ENCODE results near the gene UBIAD1. TPM values are rescaled to one million over a fixed set of nuclear protein-coding genes. Genes with fewer than 3 reads are reported as not detected.
"Not testable (repeated sequence)": the region's sequence is repeated elsewhere in the genome, so short reads cannot be mapped to it uniquely, and the experiment has no call there.

Gene UBIAD1
- total RNA-seq, 1 donor from 2014 or later, result 13.9 TPM

- DNase-seq (ENCODE audit: low read depth in 2 of 2), result no peak
Measured at GRCh38 chr1:11279152-11279551, 6.2 kb downstream of the UBIAD1 start.

DNA sequence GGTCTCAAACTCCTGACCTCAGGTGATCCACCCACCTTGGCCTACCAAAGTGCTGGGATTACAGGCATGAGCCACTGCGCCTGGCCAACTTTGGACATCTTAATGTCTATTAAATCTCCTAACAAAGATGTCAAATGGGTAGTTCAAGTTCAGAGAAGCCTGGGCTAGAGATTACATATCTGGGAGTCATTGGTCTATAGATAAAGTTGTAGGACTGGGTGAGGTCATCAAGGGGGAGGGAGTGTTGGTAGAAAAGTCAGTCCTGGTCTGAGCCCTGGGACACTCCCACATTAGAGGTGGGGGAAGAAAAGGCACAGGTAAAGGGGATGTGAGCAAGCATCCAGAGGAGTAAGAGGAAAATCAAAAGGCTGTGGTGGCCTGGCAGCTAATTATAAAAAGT is 6.6 kb downstream of the UBIAD1 start:
- no peak for DNase-seq (ENCODE audit: low read depth in 2 of 2)

DNA sequence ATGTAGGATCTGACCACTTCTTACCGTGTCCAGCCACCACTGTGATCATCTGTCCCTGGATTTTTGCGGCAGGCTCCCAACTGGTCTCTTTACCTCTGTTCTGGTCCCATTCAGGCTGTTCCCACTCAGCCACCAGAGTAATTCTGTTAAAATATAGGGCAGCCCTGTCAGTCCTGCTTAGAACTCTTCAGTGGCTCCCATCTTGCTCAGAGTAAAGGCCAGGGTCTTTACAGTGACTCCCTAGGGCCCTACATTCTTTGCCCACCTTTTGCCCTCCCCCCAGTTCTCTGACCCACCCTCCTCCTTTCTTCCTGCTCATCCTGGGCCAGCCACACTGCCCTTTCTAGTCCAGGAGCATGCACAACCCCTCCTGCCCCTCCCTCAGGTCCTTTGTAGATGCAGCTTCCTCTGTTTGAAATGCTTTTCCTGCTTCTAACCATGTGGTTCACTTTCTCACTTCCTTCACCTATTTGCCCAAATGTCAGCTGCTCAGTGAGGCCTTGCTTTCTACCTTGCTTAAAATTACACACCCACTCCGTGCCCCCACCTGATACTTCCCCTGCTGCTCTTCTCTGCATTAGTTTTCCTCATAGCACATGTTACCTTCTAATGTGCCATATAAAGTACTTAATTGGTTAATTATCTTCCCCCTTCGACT is 7.8 kb downstream of the UBIAD1 start:
- peak; percentile 19 to 27 for DNase-seq (ENCODE audit: low read depth in 2 of 2)

DNA sequence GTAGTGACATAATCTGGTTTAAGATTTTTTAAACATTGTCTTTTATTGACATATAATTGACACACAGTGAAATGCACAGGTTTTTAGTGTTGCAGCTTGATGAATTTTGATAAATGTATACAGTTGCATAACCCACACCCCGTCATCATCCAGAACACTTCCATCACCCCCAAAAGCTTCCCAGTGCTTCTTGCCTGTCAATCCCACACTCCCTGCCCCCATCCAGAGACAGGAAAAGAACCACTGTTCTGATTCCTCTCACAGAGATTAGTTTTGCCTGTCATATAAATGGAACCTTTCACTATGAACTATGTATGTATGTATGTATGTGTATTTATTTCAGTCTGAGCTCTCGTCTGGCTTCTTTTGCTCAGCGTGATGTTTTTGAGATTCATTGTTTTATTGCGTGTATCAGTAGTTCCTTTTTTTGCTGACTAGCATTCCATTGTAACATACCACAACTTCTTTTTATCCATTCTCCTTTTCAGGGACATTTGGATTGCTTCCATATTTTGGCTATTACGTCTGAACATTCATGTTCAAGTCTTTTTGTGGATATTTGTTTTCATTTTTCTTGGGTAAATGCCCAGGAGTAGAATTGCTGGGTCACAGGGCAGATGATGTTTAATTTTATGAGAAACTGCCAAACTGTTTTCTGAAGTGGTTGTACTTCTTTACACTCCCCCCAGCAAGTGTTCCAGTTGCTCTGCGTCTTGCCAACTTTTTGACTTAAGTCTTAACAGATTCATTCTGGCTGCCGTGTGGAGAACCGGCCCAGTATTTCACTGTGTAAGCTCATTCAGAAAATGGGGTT is 8.7 kb downstream of the UBIAD1 start:
- DNase-seq (ENCODE audit: low read depth in 2 of 2), result peak; percentile 70 to 89

DNA sequence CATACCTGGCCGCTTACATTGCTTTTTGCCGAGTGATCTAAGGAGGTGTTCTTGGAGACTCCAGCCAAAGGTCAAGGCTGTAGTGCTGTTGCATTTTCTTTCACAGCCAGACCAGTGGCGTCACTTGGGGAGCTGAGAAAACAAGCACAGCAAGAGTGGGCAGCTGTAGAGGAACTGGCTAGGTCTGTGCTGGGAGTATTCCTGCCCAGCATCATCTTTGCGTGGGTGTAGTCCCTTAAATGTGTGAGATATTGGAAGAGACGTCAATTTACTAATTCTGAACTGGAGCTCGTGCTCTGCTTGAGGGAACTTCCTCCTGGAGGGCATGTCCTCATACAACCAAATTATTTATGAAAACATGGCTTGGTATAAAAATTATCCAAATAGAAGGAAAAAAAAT is 10.2 kb downstream of the UBIAD1 start:
- no peak for DNase-seq (ENCODE audit: low read depth in 2 of 2)

GRCh38 chr1:11284784-11285183 is 11.8 kb downstream of the UBIAD1 start:
- DNase-seq (ENCODE audit: low read depth in 2 of 2), result no peak

DNA sequence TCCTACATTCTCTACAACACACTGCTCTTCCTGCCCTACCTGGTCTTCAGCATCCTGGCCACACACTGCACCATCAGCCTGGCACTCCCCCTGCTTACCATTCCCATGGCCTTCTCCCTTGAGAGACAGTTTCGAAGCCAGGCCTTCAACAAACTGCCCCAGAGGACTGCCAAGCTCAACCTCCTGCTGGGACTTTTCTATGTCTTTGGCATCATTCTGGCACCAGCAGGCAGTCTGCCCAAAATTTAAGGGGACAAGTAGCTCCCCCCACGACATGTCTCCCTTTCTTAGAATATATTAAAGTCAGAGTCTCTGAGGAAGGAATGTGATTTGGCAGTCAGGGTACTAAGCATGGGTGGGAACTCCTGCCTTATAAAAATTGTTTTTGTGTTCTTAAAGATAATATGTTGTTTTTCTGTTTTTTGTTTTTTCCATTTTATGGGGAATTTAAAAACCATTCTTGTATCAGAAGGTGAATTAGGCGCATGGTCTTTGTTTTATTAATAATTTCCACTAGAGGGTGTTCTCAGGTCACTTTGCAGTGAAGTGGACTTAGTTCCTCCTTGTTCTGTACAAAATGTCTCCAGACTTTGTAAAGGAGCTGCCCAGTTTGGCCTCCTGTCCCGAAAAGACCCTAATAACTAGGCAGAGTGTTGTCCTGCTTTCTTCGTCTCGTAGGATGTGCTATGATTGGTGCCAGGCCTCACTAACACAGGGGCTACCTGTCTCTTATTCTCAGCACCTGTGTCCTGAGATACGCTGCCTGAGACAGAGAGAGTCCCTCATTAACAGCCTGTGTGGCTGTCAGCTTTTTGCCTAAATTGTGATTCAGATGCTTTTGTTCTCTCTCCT is 13.1 kb downstream of the UBIAD1 start:
- peak in 1 of 2 donors; percentile 25 for DNase-seq (ENCODE audit: low read depth in 2 of 2)

GRCh38 chr1:11286735-11287410 is 13.9 kb downstream of the UBIAD1 start:
- DNase-seq (ENCODE audit: low read depth in 2 of 2), result no peak

GRCh38 chr1:11289064-11289463 is 16.1 kb downstream of the UBIAD1 start:
- DNase-seq (ENCODE audit: low read depth in 2 of 2), result no peak

- DNase-seq (ENCODE audit: low read depth in 2 of 2), result no peak
Measured at GRCh38 chr1:11291049-11291448, 18.1 kb downstream of the UBIAD1 start.

DNA sequence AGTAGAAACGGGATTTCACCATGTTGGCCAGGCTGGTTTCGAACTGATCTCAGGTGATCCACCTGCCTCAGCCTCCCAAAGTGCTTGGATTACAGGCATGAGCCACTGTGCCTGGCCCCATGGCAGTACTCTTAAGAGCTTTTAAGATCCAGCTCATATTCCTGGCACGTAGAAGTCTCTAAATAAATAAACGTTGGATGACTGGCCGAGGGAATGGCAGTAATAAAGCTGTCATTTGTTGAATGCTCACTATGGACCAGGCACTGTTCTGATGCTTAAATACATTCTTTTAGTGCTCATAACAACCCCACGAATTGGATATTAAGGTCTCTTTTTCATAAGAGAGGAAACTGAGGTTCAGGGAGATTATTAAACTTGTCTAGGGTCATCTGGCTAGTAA is 20.9 kb downstream of the UBIAD1 start:
- DNase-seq (ENCODE audit: low read depth in 2 of 2), result no peak

DNA sequence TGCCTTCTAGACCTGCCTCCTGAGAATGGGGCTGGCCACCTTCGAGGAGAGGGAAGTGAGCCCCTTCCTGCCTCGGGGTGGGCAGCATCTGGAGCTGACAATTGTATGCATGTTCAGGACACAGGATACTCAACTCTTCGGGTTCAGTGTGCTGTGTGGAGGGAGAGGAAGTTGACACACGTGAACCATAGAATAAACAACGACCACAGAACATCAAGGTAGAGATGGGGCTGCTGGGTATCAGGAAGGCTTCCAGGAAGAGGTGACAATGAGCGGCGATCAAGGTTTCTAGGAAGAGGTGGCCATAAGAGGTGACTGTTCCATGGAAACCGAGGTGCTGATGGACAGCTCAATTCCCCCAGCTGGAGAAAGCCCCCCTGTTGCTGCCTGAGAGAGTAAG is 22.0 kb downstream of the UBIAD1 start:
- DNase-seq (ENCODE audit: low read depth in 2 of 2), result no peak

- DNase-seq (ENCODE audit: low read depth in 2 of 2), result no peak
Measured at GRCh38 chr1:11295905-11296304, 22.9 kb downstream of the UBIAD1 start.

- DNase-seq (ENCODE audit: low read depth in 2 of 2), result not testable (repeated sequence)
Measured at GRCh38 chr1:11297774-11298173, 24.8 kb downstream of the UBIAD1 start.

DNA sequence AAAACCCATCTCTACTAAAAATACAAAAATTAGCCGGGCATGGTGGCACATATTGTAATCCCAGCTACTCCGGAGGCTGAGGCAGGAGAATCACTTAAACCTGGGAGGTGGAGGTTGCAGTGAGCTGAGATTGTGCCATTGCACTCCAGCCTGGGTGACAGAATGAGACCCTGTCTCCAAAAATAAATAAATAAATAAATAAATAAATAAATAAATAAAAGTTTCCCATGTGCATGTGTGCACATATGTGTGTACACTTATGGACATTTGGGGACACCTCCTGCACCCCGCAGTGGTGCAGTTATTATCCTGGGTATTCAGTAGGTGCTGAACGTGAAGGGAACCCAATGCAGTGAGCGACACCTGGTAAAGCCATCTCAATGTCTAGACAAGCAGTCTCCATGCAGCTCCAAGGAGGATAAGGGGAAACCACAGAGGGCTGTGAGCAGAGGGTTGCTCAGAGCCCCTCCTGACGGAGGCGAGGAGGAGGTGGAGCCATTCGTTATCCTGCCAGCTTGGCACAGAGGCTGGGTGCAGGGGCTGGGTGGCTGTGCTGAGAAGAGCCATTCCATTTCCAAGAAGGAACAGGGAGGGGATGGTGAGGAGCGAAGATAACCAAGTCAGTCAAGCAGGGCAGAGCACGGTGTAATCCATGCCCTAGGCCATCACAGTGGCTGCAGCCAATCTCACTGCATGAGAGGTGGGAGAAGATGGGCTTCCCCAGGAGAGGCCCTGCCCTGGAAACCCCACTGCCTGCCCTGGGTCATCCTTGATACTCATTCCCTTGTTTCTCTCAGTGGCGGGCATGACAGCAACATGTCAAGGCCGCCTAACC is 25.6 kb downstream of the UBIAD1 start:
- DNase-seq (ENCODE audit: low read depth in 2 of 2), result no peak

GRCh38 chr1:11299225-11299574 is 26.2 kb downstream of the UBIAD1 start:
- DNase-seq (ENCODE audit: low read depth in 2 of 2), result no peak

GRCh38 chr1:11301601-11302000 is 28.6 kb downstream of the UBIAD1 start:
- no peak for DNase-seq (ENCODE audit: low read depth in 2 of 2)

DNA sequence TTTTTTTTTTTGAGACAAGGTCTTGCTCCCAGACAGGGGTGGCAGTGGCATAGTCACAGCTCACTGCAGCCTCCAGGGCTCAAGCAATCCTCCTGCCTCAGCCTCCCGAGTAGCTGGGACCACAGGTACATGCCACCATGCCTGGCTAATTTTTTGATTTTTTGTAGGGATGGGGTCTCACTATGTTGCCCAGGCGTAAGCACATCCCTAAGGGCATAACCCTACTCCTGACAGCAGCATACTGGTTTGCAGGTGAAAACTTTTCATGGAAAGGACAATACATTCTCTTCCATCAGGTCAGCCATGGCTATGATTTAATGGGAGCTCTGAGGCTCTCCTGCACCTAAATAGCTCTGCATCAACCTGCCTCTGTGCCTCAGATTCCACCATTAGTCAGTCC is 29.4 kb downstream of the UBIAD1 start:
- DNase-seq (ENCODE audit: low read depth in 2 of 2), result no peak

DNA sequence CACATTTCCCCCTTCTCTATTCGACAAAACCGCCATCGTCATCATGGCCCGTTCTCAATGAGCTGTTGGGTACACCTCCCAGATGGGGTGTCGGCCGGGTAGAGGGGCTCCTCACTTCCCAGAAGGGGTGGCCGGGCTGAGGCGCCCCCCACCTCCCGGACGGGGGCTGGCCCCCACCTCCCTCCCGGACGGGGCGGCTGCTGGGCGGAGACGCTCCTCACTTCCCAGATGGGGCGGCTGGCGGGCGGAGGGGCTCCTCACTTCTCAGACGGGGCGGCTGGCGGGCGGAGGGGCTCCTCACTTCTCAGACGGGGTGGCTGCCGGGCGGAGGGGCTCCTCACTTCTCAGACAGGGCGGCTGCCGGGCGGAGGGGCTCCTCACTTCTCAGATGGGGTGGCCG is 32.5 kb downstream of the UBIAD1 start:
- DNase-seq (ENCODE audit: low read depth in 2 of 2), result not testable (repeated sequence)

- DNase-seq (ENCODE audit: low read depth in 2 of 2), result no peak
Measured at GRCh38 chr1:11307852-11308251, 34.9 kb downstream of the UBIAD1 start.

- no peak for DNase-seq (ENCODE audit: low read depth in 2 of 2)
Measured at GRCh38 chr1:11308699-11309224, 35.8 kb downstream of the UBIAD1 start.

Measured in lung microvascular endothelial cell (primary cell).